ENCODE measurements around the gene WDFY4.

Gene WDFY4

DNA sequence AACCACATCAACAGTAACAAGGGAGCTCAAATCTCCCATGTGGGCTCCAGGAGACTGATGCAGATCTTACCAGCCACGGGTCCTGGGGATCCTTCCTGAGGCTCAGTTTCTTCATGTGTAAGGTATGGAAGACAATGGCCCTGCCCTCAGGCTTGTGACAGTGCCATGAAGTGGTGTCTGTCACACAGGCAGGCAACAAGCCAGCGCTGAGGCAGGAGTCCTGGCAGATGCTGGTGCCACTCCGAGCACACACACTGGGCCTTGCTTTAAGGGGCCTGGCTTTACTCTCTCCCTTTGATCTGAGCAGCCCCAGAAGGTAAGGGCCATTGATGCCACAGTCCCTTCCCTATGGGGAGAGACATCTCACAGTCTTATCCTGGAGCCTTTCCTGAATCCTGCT, 283.4 kb downstream of the WDFY4 start:
- H3K4me3 ChIP-seq (replicated peaks in 1 of 2; ENCODE audit: low read depth in 2 of 2, low read length in 2 of 2) = no peak overlapping the region
- DNase-seq (ENCODE audit: low read depth in 2 of 2) = no peak
- no peak for TF ChIP-seq CTCF (IDR thresholded peaks at IDR 0.05; ENCODE audit: low read depth, low read length)

DNA sequence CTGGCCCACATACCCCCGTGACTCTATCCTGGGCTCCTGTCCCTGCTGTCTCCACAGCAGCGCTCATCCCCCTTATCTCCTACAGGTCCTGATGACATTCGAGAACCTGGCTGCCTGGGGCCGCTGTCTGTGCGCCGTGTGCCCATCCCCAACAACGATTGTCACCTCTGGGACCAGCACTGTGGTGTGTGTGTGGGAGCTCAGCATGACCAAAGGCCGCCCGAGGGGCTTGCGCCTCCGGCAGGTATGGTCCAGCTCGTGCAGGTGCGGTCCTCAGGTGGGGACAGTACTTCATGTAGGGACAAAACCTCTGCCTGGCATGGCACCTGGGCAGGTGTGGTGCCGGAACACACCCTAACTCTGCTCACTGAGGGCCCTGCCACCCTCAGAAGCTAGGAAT, 285.4 kb downstream of the WDFY4 start:
- no peak overlapping the region for H3K4me3 ChIP-seq (replicated peaks in 1 of 2; ENCODE audit: low read depth in 2 of 2, low read length in 2 of 2)
- no peak for DNase-seq (ENCODE audit: low read depth in 2 of 2)
- no peak for TF ChIP-seq CTCF (IDR thresholded peaks at IDR 0.05; ENCODE audit: low read depth, low read length)

DNA sequence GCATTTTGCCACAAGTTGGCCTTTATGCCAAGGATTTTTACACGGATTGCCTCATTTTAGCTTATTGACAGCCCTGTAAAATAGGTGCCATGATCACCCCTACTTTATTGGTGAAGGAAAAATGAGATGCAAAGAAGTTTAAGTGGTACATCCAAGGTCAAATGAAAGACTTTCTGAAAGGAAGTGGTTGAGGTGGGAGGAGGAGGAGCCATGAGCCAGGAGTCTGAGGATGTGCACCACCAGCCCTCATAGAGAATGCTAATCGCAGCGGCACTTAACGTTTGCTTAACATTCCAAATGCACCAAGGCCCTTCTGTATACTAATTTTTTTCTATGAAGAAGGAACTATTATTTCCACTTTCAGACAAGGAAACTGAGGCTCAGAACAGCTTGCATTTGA, 286.0 kb downstream of the WDFY4 start:
- TF ChIP-seq CTCF (IDR thresholded peaks at IDR 0.05; ENCODE audit: low read depth, low read length) = no peak
- H3K4me3 ChIP-seq (replicated peaks in 1 of 2; ENCODE audit: low read depth in 2 of 2, low read length in 2 of 2) = no peak overlapping the region
- no peak for DNase-seq (ENCODE audit: low read depth in 2 of 2)

DNA sequence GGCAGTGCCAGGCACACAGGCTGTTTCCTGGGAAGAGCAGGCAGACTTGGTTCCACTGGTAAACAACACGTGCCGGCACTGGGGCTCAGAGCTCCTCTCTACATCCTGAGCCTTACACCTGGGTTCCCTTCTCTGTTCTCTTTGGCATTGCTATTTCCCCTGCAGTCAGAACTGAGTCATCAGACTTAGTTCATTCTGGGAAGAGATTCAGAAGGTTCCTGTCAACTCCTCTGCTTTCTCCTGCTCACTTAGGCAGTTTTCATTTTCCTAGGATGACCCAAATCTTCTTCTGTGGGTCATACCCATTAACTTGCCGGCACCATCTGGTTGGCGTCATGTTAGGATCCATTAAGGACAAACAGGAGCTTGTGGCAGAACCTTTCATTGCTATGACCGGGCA, 288.4 kb downstream of the WDFY4 start:
- no peak overlapping the region for H3K4me3 ChIP-seq (replicated peaks in 1 of 2; ENCODE audit: low read depth in 2 of 2, low read length in 2 of 2)

DNA sequence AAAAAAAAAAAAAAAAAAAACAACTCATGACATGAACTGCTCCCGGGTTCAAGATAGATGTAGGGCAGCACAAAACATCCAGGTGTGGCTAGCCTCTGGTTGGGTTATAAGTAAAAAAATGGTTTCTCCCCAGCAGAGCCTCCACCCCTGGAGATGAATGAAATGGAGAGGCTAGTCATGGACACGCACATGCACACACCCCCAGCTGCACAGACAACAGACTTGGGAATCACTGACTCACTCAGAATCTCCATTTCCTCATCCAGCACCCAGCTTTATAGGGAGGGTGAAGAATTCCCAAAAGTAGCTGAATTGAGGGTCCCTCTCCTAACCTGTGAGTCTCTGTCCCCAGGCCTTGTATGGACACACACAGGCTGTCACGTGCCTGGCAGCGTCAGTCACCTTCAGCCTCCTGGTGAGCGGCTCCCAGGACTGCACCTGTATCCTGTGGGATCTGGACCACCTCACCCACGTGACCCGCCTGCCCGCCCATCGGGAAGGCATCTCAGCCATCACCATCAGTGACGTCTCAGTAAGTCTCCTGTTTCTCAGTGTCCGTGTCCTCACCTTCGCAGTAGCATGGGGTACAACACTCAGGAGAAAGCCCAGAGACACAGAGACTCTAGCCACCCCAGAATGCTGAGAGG, 290.0 kb downstream of the WDFY4 start:
- H3K4me3 ChIP-seq (replicated peaks in 1 of 2; ENCODE audit: low read depth in 2 of 2, low read length in 2 of 2) = no peak overlapping the region
- DNase-seq (ENCODE audit: low read depth in 2 of 2) = no peak
- no peak for TF ChIP-seq CTCF (IDR thresholded peaks at IDR 0.05; ENCODE audit: low read depth, low read length)

More for the DNA sequence above, 288.4 kb downstream of the WDFY4 start:
- no peak for DNase-seq (ENCODE audit: low read depth in 2 of 2)
- no peak for TF ChIP-seq CTCF (IDR thresholded peaks at IDR 0.05; ENCODE audit: low read depth, low read length)

DNA sequence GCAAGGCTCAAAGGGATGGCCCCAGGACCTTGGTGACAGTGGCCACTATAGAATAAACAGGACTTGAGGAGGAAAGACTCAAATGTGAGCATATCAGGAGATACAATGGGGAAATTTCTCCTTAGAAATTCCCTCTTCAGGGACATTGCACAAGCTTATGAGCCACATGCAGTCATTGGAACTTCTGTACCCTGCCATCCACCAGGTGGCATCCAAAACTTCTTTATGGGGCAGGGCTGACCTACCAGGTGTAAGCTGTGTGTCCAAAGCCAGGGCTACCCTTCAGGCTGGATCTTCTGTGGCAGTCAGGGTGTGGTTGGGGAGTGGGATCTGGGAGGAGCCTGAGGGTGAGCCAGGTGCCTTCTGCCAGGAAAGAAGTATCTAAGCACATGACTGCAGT, 291.5 kb downstream of the WDFY4 start:
- DNase-seq (ENCODE audit: low read depth in 2 of 2) = peak; percentile 6 to 17
- TF ChIP-seq CTCF (IDR thresholded peaks at IDR 0.05; ENCODE audit: low read depth, low read length) = no peak
- H3K4me3 ChIP-seq (replicated peaks in 1 of 2; ENCODE audit: low read depth in 2 of 2, low read length in 2 of 2) = no peak overlapping the region

DNA sequence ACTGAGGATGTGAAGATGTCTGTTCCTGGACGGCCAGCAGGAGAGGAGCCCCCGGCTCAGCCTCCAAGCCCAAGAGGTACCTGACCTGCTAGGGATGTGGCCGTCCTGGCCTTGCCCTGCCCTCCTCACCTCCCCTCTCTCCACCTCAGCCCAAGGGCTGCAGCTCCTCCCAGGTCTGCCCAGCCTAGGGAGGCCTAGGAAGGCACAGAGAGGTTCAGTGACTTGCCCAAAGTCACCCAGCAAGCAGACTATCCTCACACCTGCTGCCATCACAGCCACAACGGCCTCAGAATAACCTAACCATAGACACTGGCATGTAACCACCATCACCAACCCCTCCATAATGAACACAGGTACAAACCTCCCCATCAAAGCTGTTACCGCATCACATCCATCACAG, 293.6 kb downstream of the WDFY4 start:
- TF ChIP-seq CTCF (IDR thresholded peaks at IDR 0.05; ENCODE audit: low read depth, low read length) = no peak
- no peak for DNase-seq (ENCODE audit: low read depth in 2 of 2)
- H3K4me3 ChIP-seq (replicated peaks in 1 of 2; ENCODE audit: low read depth in 2 of 2, low read length in 2 of 2) = no peak overlapping the region

Measured in cardiac fibroblast (primary cell).